HFF-Myc (cell line): ENCODE data around the gene OR2B2.
"Not testable (repeated sequence)": the region's sequence is repeated elsewhere in the genome, so short reads cannot be mapped to it uniquely, and the experiment has no call there.

Experiments used
- DNase-seq: peaks from one replicate; pipeline ENCODE4 v3.0.0-alpha.2; 2011; ENCODE audit warnings: low read depth; ENCODE audit errors: extremely low read depth
- H3K4me3 ChIP-seq: replicated peaks from 2 replicates; pipeline ENCODE4 v1.5.1; 2011; ENCODE audit warnings: low read depth, mild to moderate bottlenecking, control low read depth, low read length
- TF ChIP-seq, protein P1 (sequence below): IDR thresholded peaks from 2 replicates; pipeline ENCODE4 v1.5.1; 2012; ENCODE audit warnings: mild to moderate bottlenecking, low read depth, low read length, control low read depth; ENCODE audit errors: missing control alignments

Gene OR2B2

DNA sequence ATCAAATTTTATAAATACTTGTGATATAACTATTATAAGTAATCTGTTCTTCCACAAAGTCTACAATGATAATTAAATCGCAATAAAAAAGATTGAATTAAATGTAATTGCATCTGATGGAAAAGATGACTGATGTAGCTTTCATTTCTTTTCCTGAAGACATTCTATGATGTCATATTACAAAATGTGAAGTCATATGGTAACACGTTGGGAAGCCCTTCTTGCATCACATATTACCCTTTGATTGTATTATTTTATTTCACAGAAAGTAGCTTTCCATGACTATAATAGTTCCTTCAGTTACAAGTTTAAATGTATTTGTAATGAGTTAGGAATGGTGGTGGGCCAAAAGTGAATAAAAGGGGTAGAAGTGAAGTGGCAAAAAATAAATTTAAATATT, 19.0 kb upstream of the OR2B2 start:
- no peak for DNase-seq
- TF ChIP-seq, protein P1, sequence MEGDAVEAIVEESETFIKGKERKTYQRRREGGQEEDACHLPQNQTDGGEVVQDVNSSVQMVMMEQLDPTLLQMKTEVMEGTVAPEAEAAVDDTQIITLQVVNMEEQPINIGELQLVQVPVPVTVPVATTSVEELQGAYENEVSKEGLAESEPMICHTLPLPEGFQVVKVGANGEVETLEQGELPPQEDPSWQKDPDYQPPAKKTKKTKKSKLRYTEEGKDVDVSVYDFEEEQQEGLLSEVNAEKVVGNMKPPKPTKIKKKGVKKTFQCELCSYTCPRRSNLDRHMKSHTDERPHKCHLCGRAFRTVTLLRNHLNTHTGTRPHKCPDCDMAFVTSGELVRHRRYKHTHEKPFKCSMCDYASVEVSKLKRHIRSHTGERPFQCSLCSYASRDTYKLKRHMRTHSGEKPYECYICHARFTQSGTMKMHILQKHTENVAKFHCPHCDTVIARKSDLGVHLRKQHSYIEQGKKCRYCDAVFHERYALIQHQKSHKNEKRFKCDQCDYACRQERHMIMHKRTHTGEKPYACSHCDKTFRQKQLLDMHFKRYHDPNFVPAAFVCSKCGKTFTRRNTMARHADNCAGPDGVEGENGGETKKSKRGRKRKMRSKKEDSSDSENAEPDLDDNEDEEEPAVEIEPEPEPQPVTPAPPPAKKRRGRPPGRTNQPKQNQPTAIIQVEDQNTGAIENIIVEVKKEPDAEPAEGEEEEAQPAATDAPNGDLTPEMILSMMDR, result no peak
- H3K4me3 ChIP-seq, result no peak overlapping the region

DNA sequence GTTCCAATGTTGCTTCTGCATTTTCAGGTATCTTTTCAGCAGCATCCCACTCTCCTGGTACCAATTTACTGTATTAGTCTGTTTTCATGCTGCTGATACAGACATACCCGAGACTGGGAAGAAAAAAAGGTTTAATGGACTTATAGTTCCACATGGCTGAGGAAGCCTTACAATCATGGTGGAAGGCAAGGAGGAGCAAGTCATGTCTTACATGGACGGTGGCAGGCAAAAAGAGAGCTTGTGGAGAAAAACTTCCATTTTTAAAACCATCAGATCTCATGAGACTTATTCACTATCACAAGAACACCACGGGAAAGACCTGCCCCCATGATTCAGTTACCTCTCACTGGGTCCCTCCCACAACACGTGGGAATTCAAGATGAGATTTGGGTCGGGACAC, 17.7 kb upstream of the OR2B2 start:
- not testable (repeated sequence) for DNase-seq, H3K4me3 ChIP-seq

DNA sequence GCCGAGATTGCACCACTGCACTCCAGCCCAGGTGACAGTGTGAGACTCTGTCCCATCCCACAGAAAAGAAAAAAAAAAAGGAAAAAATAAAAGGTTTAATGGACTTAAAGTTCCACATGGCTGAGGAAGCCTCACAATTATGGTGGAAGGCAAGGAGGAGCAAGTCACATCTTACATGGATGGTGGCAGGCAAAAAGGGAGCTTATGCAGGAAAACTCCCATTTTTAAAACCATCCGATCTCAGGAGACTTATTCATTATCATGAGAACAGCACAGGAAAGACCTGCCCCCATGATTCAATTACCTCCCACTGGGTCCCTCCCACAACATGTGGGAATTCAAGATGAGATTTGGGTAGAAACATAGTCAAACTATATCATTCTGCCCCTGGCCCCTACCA, 15.8 kb upstream of the OR2B2 start:
- not testable (repeated sequence) for H3K4me3 ChIP-seq, DNase-seq

DNA sequence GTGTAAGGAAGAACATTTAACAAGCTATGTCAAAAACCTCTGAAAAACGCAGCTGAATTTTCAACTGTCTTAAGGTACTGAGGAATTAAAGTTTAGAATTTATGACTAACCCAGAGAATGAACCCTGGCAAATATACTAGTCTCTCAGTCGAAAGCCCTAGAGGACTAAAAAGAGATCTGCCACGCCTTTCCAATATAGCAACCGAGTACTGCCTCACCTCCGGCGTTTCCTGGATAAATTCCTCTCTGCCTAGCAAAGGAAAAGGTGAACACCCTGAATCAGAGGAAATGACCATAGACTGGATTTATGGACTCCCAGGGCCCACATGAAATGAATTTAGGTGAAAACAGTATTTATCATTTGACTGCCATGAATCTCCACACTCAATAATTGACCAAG, 12.0 kb upstream of the OR2B2 start:
- TF ChIP-seq, protein P1, result no peak
- DNase-seq, result no peak
- no peak overlapping the region for H3K4me3 ChIP-seq

DNA sequence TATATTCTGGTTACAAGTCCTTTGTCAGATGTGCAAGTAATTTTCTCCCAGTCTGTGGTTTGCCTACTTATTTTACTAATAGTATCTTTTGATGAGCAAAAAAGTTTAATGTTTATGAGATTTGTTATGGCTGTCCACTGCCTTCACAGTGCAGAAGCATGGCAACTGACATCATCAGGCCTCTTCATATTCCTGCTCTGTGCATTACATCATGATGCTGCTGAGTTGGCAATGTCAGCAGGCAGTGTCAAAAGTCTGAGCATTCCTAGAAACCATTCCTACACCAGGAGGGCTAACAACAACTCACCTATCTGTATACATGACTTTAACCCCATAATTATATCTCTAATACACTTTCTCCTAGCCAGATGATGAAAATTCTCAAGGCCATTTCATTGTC, 10.8 kb upstream of the OR2B2 start:
- no peak overlapping the region for H3K4me3 ChIP-seq
- no peak for DNase-seq
- TF ChIP-seq, protein P1, result no peak

DNA sequence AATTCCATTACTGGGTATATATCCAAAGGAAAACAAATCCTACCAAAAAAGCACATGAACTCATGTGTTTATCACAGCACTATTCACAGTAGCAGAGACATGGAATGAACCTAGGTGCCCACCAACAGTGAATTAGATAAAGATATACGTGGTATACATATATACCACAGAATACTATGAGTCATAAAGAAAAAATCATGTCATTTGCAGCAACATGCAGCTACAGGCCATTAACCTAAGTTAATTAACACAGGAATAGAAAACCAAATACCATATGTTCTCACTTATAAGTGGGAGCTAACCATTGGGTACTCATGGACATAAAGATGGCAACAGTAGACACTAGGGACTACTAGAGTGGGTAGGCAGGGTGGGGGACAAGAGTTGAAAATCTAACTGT, 4.2 kb downstream of the OR2B2 start:
- TF ChIP-seq, protein P1, result no peak
- H3K4me3 ChIP-seq, result no peak overlapping the region
- DNase-seq, result no peak

DNA sequence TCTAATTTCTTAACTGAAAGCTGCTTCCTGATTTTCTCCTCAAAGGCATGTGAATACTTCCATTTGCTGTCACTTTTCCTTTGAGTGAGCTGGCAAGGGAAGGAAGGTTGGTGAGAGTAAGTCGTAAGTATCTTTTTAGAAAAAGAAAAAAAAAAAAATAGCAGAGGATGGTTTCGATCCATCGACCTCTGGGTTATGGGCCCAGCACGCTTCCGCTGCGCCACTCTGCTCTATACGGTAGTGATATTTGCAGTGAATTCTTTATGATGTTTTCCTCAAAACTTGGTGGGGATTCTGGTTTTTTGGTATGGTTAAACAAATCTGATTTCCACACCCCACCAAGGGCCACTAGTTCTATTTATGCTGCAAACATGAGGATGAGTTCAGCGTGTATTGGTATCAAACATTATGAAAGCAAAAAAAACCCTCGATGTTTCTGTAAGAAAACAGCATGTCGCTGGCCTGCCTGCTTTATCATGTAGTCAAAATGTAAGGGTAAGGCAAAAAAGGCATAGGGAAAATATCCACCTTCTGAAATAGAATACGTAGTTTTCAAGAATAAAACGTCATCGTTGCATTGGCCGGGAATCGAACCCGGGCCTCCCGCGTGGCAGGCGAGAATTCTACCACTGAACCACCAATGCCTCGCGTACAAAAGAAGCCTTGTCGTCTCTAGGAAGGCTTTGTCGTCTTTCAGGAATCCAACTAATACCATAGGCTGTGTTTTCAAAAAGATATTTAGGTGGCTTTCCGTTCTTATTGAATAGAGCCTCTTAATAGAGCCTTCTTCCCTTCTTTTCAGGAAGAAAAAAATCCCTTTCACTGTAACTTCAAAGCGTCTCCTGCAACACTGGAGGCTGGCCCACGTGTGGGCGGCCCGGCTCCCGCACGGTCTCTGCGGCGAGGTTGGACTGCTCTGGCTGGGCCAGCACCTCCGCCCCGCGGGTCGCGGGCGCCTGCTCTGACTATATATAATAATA, 9.6 kb downstream of the OR2B2 start:
- TF ChIP-seq, protein P1, result no peak
- DNase-seq, result peak; percentile 72
- H3K4me3 ChIP-seq, result peak overlapping the region; percentile 52

DNA sequence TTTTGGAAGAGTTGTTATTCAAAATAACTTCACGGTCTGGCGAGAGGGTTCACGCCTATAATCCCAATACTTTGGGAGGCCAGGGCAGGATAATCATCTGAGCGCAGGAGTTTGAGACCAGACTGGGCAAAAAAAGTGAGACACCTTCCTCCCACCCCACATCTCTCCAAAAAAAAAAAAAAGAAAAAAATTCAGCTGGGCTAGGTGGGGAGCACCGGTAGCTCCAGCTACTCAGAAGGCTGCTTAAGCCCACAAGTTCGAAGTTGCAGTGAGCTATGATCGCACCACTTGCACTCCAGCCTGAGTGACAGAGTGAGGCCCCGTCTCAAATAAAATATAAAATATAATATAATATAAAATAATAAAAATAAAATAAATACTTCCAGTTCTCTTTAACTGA, 10.4 kb downstream of the OR2B2 start:
- DNase-seq, result no peak
- TF ChIP-seq, protein P1, result no peak
- no peak overlapping the region for H3K4me3 ChIP-seq

DNA sequence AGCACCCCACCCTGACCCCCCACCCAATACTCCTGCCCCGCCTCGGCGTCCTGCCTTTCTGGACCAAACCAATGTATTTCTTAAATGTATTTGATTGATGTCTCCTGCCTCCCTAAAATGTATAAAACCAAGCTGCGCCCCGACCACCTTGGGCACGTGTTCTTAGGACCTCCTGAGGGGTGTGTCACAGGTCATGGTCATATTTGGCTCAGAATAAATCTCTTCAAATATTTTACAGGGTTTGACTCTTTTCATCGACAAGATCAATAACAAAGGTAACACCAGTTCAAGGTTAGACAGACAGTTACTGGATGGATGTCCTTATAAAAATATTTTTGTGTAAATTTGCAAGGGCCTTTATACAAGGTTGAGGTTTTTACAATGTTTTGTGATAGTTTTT, 12.0 kb downstream of the OR2B2 start:
- H3K4me3 ChIP-seq, DNase-seq: not testable (repeated sequence)
